Urinary bladder (tissue), 4 donors: Measurements from ENCODE around the gene C5orf63. TPM values are rescaled to one million over a fixed set of nuclear protein-coding genes. Genes with fewer than 3 reads are reported as not detected.
A peak's percentile ranks its signal among the peaks of the same experiment; 100 is the strongest.
"Not testable (repeated sequence)": the region's sequence is repeated elsewhere in the genome, so short reads cannot be mapped to it uniquely, and the experiment has no call there.

Experiments
- DNase-seq: peaks from one replicate; pipeline ENCODE4 v3.0.0-alpha.2; 2015; ENCODE audit errors: extremely low spot score
- H3K27ac ChIP-seq: one replicate; pipeline ENCODE4 v1.5.1; 2013; ENCODE audit warnings: low read depth, mild to moderate bottlenecking, moderate library complexity
- H3K36me3 ChIP-seq: one replicate; pipeline ENCODE4 v1.6.1; 2013; ENCODE audit warnings: mild to moderate bottlenecking, moderate library complexity; ENCODE audit not compliant: insufficient read depth
- H3K4me1 ChIP-seq: one replicate; pipeline ENCODE4 v1.6.1; 2013; ENCODE audit warnings: mild to moderate bottlenecking, moderate library complexity; ENCODE audit not compliant: insufficient read depth
- H3K4me3 ChIP-seq: one replicate; pipeline ENCODE4 v1.5.1; 2013; ENCODE audit warnings: low read depth, low read length
- WGBS: extraction: QIAGEN DNeasy Blood & Tissue Kit; methylation state at CpG from one replicate; pipeline ENCODE4 v1.1.7; 2013; 5-methylcytosine and 5-hydroxymethylcytosine counted together
- polyA plus RNA-seq: library from polyadenylated mRNA; stranded (reverse); fragments of 200-250 nt; gene quantifications from one replicate; pipeline ENCODE4 v1.2.3, GENCODE V29; 2013
- total RNA-seq: library from RNA; depleted of rRNA; stranded (reverse); fragments of >200 nt; gene quantifications from one replicate; pipeline ENCODE4 v1.2.3, GENCODE V29; 2014
- donor health status: healthy with polysubstance abuse.
- donor health status: healthy.

C5orf63 gene
- total and polyA plus RNA-seq, 2 donors: 1.2 to 6.4 TPM

DNA sequence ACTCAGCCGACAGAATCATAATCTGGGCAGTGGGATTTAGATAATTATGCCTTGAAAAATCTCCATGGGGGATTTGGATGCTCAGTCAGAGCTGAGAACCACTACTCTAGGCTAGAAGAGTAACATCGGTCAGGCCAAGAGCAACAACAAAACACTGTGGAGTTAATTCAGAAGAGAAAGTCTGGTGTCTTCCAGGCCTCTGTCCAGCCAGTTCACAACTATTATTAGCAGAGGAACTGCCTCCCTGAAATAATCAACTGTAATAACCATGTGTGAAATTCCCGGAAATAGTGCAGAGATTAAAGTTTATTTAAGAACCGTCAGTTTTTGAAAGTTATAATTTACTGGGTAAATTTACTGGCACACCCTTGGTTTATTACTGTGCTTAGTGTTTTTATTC is 34.8 kb downstream of the C5orf63 start:
- H3K27ac ChIP-seq: no peak overlapping the region
- H3K4me1 ChIP-seq: no peaks in the 10 kb centered on the region
- H3K36me3 ChIP-seq: no peaks in the 10 kb centered on the region
- WGBS: 54% methylated on average over 4 of the region's 4 CpGs
- no peak for DNase-seq
- H3K4me3 ChIP-seq: no peak overlapping the region

DNA sequence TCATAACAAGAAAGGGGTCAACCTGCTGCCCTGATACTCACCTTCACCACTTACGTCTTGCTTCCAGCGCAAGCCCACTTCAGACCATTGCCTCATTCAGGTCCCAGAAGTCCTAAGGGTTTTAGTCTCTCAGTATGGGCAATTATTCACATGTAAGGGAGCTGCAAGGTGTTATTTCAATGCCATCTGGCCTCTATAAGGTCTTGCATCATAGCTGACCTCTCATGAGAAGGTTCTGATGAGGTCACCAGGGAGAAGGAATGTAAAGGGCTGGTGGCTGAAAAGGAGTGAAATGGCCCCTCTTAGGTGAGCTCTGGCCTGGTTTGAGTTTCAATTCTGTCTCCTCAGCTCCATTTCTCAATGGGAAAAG is 41.5 kb downstream of the C5orf63 start:
- no peak for DNase-seq
- H3K27ac ChIP-seq: no peak overlapping the region
- WGBS: 89% methylated on average over 2 of the region's 2 CpGs
- H3K36me3 ChIP-seq: no peaks in the 10 kb centered on the region
- H3K4me3 ChIP-seq: no peak overlapping the region
- H3K4me1 ChIP-seq: no peaks in the 10 kb centered on the region

DNA sequence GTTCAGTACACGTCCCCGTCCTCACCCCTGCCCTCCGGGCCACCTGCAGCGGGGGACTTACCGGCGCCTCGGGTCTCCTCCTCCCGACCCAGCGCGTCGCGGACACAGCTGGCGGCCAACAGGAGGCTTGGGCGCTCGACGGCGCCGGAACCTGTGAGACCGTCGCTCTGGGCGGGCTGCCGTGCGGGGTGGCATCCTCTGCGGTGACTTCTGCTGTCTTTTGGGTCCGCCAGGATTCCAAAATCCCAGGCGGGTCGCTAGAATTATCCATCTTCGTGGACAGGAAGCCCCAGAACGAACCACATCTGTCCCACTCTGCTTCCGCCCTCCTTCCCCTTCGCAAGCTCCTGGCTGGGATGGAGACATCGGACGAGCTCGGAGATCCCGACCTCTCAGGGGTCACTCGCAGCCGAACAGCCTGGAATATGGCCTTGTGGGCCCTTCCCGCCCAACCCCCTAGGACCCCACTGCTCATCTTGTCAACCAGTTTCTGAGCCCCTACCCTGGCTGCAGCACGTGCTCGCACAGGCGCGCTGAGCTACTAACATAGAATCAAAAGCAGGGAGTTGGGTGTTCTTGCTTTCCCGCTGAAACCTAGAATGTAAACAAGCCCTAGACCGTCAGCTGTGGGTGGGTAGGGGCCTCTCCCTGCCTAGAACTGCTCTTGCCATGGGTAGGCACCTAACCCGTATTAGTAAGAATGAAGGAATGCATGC is 42.0 kb downstream of the C5orf63 start:
- 16% methylated on average over 45 of the region's 45 CpGs for WGBS
- no peak overlapping the region for H3K27ac ChIP-seq
- peak overlapping the region; percentile 45 for H3K4me3 ChIP-seq
- no peaks in the 10 kb centered on the region for H3K4me1 ChIP-seq
- H3K36me3 ChIP-seq: no peaks in the 10 kb centered on the region
- no peak for DNase-seq

GRCh38 chr5:127030259-127031146 is 42.8 kb downstream of the C5orf63 start, which contains the start of gene MARCHF3:
TSS of gene MARCHF3 (minus strand) at chr5:127030558. CDS start at chr5:126918171, 112,387 bp downstream.
- under 1% methylated on average over 97 of the region's 97 CpGs for WGBS
- Histone ChIP-seq H3K27ac (peak within 1 kb of the TSS; percentile 89), H3K36me3 (no peaks in the 10 kb centered on the region), H3K4me1 (no peaks in the 10 kb centered on the region), H3K4me3 (peak within 1 kb of the TSS; percentile 69)
- DNase-seq: peak; percentile 77

DNA sequence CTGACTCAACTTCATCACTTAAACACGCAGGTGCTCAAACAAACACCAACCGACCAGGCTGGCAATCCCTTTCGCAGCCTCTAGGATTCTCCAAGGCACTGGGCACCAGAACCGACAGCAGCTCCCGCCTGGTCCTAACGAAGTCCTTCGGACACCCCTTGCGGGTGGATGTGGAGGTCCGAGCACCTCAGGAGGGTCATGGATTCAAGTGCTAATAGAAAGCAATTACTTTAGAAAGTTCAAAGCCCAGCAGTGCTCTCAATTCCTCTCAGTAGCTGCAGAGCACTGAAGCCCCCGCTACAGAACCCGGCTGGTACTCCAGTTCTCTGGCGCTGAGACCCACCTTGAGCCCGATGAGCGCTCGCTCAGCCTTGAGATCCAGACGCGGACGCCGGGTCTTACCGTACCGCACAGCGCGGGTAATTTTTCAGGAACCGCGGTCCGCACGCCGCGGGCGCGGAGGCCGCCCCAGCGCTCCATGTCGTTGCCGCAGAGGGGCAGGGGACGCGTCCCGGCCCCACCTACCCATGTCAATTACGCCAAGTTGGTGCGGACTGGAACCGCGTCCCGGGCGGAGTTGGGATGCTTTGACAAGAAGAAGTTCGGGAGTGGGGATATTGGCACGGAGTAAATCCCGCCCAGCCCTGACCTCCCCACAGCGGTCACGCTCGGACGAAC is 43.6 kb downstream of the C5orf63 start:
- no peaks in the 10 kb centered on the region for H3K36me3 ChIP-seq
- WGBS: under 1% methylated on average over 51 of the region's 51 CpGs
- H3K4me3 ChIP-seq: peak overlapping the region; percentile 69
- peak overlapping the region; percentile 89 for H3K27ac ChIP-seq
- H3K4me1 ChIP-seq: no peaks in the 10 kb centered on the region
- no peak for DNase-seq

DNA sequence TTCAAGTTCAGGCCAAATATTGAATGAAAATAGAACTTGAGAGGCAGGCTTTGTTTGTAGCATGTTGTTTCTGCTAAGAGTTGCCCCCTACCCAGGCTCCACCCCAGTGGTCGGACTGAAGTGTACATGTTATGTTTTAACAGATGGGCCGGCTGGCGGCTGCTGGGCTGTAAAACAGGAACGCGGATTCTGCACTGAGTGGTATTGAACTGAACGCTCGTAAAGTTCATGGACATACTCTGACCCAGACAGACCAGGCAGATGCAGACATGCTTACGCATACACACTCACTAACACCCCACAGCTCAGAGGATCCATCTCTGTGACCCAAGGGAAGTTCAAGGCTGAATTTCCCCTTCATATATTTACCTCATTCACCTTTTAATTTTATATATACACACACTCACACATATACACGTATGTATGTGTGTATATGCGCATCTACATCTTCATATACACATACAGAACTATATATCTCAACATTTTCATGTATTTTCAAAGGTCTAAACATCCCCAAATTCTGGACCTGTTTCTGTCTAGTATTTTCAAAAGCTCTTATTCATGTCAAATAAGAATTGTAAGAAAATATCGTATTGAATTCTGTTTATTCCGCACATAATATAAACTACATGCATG is 44.4 kb downstream of the C5orf63 start:
- H3K27ac ChIP-seq: no peak overlapping the region
- WGBS: 47% methylated on average over 12 of the region's 12 CpGs
- H3K36me3 ChIP-seq: no peaks in the 10 kb centered on the region
- no peaks in the 10 kb centered on the region for H3K4me1 ChIP-seq
- H3K4me3 ChIP-seq: no peak overlapping the region
- no peak for DNase-seq

DNA sequence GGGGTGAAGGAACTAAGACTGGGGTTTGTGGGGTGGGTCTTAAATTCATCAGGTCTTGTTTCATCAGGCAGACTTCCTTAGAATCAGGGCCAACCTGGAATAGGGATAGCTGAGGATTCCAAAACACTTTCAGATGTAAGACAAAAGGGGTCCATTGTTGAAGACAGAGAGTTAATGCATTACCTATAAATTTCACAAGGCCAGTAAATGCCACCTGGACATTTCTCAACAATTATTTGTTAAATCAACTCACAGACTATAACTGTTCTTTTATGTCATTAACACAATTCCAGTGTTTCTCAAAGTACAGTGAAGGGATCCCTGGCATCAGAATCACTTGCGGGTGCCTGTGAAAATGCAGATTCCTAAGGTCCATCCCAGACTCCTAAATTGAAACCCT is 45.8 kb downstream of the C5orf63 start:
- Histone ChIP-seq H3K27ac (no peak overlapping the region), H3K4me3 (no peak overlapping the region), H3K36me3 (no peaks in the 10 kb centered on the region), H3K4me1 (no peaks in the 10 kb centered on the region)
- no peak for DNase-seq
- 99% methylated on average over 1 of the region's 1 CpG for WGBS

DNA sequence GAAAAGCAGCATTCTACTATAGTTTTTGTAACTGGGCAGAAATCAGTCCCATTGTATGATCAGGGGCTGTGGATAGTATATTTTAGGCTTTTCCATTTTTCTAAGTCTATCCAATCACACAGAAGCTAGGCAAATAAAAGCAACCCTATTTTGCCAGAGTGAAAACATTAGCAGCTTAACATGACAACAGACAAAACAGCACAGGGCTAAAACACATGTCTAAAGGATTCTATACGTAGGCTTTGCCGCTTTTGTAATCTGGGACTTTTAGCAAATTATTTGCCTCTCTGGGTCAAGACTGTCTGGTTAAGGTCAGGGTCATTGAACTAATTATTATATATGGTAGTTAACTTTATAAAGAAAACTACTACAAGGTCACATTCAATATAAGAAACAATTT is 47.1 kb downstream of the C5orf63 start:
- DNase-seq: no peak
- H3K4me1 ChIP-seq: no peaks in the 10 kb centered on the region
- no peak overlapping the region for H3K4me3 ChIP-seq
- H3K36me3 ChIP-seq: no peaks in the 10 kb centered on the region
- 94% methylated on average over 2 of the region's 2 CpGs for WGBS
- no peak overlapping the region for H3K27ac ChIP-seq

- Histone ChIP-seq H3K4me1 (no peaks in the 10 kb centered on the region), H3K4me3 (no peak overlapping the region), H3K27ac (no peak overlapping the region), H3K36me3 (no peaks in the 10 kb centered on the region)
- WGBS: 72% methylated on average over 1 of the region's 1 CpG
- no peak for DNase-seq
These were observed 47.8 kb downstream of the C5orf63 start for GRCh38 chr5:127025467-127025866.

- Histone ChIP-seq H3K27ac (no peak overlapping the region), H3K4me3 (no peak overlapping the region), H3K4me1 (no peaks in the 10 kb centered on the region), H3K36me3 (no peaks in the 10 kb centered on the region)
- DNase-seq: no peak
- WGBS: 56% methylated on average over 4 of the region's 4 CpGs
These were observed 48.5 kb downstream of the C5orf63 start for GRCh38 chr5:127024821-127025220.

DNA sequence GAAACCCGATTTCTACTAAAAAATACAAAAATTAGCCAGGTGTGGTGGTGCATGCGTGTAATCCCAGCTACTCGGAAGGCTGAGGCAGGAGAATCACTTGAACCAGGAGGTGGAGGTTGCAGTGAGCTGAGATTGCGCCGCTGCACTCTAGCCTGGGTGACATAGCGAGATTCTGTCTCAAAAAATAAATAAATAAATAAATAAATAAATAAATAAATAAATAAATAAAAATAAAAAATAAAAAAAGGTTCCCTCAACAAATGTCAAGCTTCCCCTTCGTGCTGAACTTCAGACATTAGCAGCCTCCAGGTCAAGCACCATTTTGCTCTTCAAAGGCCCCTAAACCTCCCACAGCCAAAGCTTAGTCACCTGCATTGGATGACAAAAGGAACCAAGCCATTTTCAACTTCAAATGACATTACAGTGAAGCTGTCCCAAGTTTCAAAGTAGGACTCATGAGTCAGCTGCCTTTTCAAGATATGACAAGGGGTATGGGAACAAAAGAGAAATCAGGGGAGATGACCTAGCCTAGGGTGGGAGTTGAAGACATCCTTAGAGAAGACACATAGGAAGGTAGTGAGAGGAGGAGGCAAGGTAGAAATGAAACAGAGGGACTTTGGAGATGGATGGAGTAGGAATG is 49.6 kb downstream of the C5orf63 start:
- not testable (repeated sequence) for H3K4me3 ChIP-seq, H3K4me1 ChIP-seq, H3K27ac ChIP-seq, DNase-seq, H3K36me3 ChIP-seq
- WGBS: 95% methylated on average over 7 of the region's 7 CpGs

DNA sequence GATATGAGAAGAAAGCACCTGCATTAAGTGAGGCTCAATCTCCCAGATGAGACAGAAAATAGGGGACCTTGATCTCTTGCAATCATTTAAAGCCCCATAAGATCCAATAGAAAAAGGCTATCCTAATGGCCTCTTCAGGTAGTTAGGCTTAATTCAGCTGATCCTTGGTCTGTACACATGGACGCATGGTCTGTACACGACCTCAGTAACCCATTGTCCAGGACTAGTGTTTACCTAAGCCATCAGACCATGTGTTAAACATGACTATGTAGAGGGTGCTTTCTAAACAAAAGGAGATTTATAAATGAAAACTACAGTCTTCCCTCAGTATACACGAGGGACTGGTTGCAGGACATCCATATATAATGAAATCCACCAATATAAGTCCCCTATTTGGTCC is 50.5 kb downstream of the C5orf63 start:
- no peaks in the 10 kb centered on the region for H3K36me3 ChIP-seq
- no peak for DNase-seq
- no peak overlapping the region for H3K4me3 ChIP-seq
- 87% methylated on average over 3 of the region's 3 CpGs for WGBS
- H3K4me1 ChIP-seq: no peaks in the 10 kb centered on the region
- H3K27ac ChIP-seq: no peak overlapping the region

DNA sequence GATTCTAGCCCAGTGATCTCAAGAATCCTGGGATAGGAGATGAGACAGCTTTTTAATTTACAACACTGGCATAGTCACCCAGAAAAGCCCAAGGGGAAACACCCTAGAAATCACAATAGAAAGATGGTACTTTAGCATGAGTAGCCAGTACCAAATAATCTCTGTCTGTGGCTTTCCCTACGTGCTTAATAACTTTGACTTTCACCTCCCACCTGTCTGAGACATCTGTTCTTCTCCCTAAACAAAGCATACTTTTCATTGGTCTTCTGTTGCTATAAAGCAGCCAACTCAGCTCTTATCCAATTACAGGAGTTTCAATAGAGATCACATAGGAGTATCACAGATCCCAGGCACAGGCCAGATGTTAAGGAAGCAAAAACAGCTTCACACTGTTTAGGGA is 53.4 kb downstream of the C5orf63 start:
- WGBS: 49% methylated on average over 1 of the region's 1 CpG
- no peaks in the 10 kb centered on the region for H3K36me3 ChIP-seq

More for the DNA sequence above, 53.4 kb downstream of the C5orf63 start:
- H3K4me3 ChIP-seq: no peak overlapping the region
- no peak overlapping the region for H3K27ac ChIP-seq
- no peaks in the 10 kb centered on the region for H3K4me1 ChIP-seq
- DNase-seq: no peak
